H9 (cell line): ENCODE results near the gene CACNA1D. TPM values are rescaled to one million over a fixed set of nuclear protein-coding genes. Genes with fewer than 3 reads are reported as not detected.

Experiments
- DNase-seq: peaks from one replicate; pipeline ENCODE4 v3.0.0-alpha.2; 2017
- H2AFZ ChIP-seq: one replicate; pipeline ENCODE4 v1.6.1; 2013; ENCODE audit warnings: mild to moderate bottlenecking, low read length, control low read depth, moderate library complexity
- H2AK5ac ChIP-seq: 2 replicates; pipeline ENCODE4 v1.6.1; 2013; ENCODE audit warnings: low read length, control low read depth, mixed read lengths; ENCODE audit not compliant: insufficient read length
- H2BK120ac ChIP-seq: one replicate; pipeline ENCODE4 v1.6.1; 2013; ENCODE audit warnings: low read depth, mild to moderate bottlenecking, low read length, control low read depth, inconsistent platforms; ENCODE audit not compliant: poor library complexity, severe bottlenecking
- H2BK12ac ChIP-seq: 2 replicates; pipeline ENCODE4 v1.6.1; 2013; ENCODE audit warnings: low read length, control low read depth, mixed read lengths, low read depth; ENCODE audit not compliant: insufficient read length
- H2BK15ac ChIP-seq: 2 replicates; pipeline ENCODE4 v1.6.1; 2013; ENCODE audit warnings: low read depth, low read length, control low read depth
- H2BK20ac ChIP-seq: one replicate; pipeline ENCODE4 v1.6.1; 2013; ENCODE audit warnings: low read depth, mild to moderate bottlenecking, low read length, control low read depth, inconsistent platforms; ENCODE audit not compliant: poor library complexity, severe bottlenecking
- H2BK5ac ChIP-seq: 2 replicates; pipeline ENCODE4 v1.6.1; 2013; ENCODE audit warnings: low read length, control low read depth, mixed read lengths; ENCODE audit not compliant: insufficient read length
- H3K14ac ChIP-seq: 2 replicates; pipeline ENCODE4 v1.6.1; 2013; ENCODE audit warnings: low read length, control low read depth; ENCODE audit not compliant: insufficient read depth
- H3K18ac ChIP-seq: 2 replicates; pipeline ENCODE4 v1.6.1; 2013; ENCODE audit warnings: low read depth, mild to moderate bottlenecking, mixed read lengths, low read length, control low read depth; ENCODE audit not compliant: insufficient read length
- H3K23ac ChIP-seq: 2 replicates; pipeline ENCODE4 v1.6.1; 2013; ENCODE audit warnings: low read length, control low read depth, mixed read lengths, low read depth; ENCODE audit not compliant: insufficient read length
- H3K23me2 ChIP-seq: 2 replicates; pipeline ENCODE4 v1.6.1; 2013; ENCODE audit warnings: low read depth, mild to moderate bottlenecking, mixed read lengths, low read length, control low read depth; ENCODE audit not compliant: insufficient read length, poor library complexity, severe bottlenecking
- H3K27ac ChIP-seq: 2 replicates; pipeline ENCODE4 v1.5.1; 2013; ENCODE audit warnings: low read length, control low read depth, mixed read lengths, low read depth; ENCODE audit not compliant: insufficient read length
- H3K27me3 ChIP-seq: 2 replicates; pipeline ENCODE4 v1.6.1; 2013; ENCODE audit warnings: low read length, control low read depth, inconsistent platforms; ENCODE audit not compliant: insufficient read depth
- H3K4ac ChIP-seq: 2 replicates; pipeline ENCODE4 v1.6.1; 2013; ENCODE audit warnings: low read depth, mild to moderate bottlenecking, control low read depth, inconsistent platforms, low read length, moderate library complexity
- H3K4me1 ChIP-seq: 2 replicates; pipeline ENCODE4 v1.6.1; 2013; ENCODE audit warnings: low read length, control low read depth, inconsistent platforms; ENCODE audit not compliant: insufficient read depth
- H3K4me2 ChIP-seq: 2 replicates; pipeline ENCODE4 v1.6.1; 2013; ENCODE audit warnings: low read length, control low read depth, mixed read lengths; ENCODE audit not compliant: insufficient read length, insufficient read depth
- H3K56ac ChIP-seq: 2 replicates; pipeline ENCODE4 v1.6.1; 2013; ENCODE audit warnings: low read depth, mild to moderate bottlenecking, mixed read lengths, low read length, control low read depth; ENCODE audit not compliant: insufficient read length
- H3K79me1 ChIP-seq: 2 replicates; pipeline ENCODE4 v1.6.1; 2013; ENCODE audit warnings: low read depth, mild to moderate bottlenecking, moderate library complexity, low read length, control low read depth, inconsistent platforms; ENCODE audit not compliant: insufficient read depth, poor library complexity, severe bottlenecking
- H3K79me2 ChIP-seq: 2 replicates; pipeline ENCODE4 v1.6.1; 2013; ENCODE audit warnings: low read length, control low read depth, inconsistent platforms; ENCODE audit not compliant: insufficient read depth
- H3K9ac ChIP-seq: 2 replicates; pipeline ENCODE4 v1.6.1; 2013; ENCODE audit warnings: low read length, control low read depth, mixed read lengths; ENCODE audit not compliant: insufficient read length; ENCODE audit errors: extremely low read depth
- H3K9me3 ChIP-seq: one replicate; pipeline ENCODE4 v1.6.1; 2013; ENCODE audit warnings: low read depth, low read length, inconsistent platforms; ENCODE audit not compliant: control insufficient read depth
- H3T11ph ChIP-seq: one replicate; pipeline ENCODE4 v1.6.1; 2013; ENCODE audit warnings: mild to moderate bottlenecking, low read length, control low read depth, inconsistent platforms
- H4K20me1 ChIP-seq: one replicate; pipeline ENCODE4 v1.6.1; 2013; ENCODE audit not compliant: control insufficient read depth, insufficient read length, insufficient read depth
- H4K5ac ChIP-seq: 2 replicates; pipeline ENCODE4 v1.6.1; 2013; ENCODE audit warnings: low read depth, mild to moderate bottlenecking, mixed read lengths, low read length, control low read depth; ENCODE audit not compliant: insufficient read length
- H4K8ac ChIP-seq: replicated peaks from 2 replicates; pipeline ENCODE4 v1.6.1; 2013; ENCODE audit warnings: low read length, control low read depth, mixed read lengths, low read depth; ENCODE audit not compliant: insufficient read length
- H4K91ac ChIP-seq: 2 replicates; pipeline ENCODE4 v1.6.1; 2013; ENCODE audit warnings: low read depth, mild to moderate bottlenecking, moderate library complexity, mixed read lengths, low read length, control low read depth; ENCODE audit not compliant: insufficient read length
- H3K27ac Mint-ChIP-seq, 3 experiments: 2 replicates in 2 of 3; 3 replicates in 1 of 3; pipeline ENCODE4 v1.8.0; 2020 to 2021; ENCODE audit warnings: mixed read lengths in 3 of 3, mild to moderate bottlenecking in 1 of 3, moderate library complexity in 1 of 3
- H3K27me3 Mint-ChIP-seq: 2 replicates; pipeline ENCODE4 v1.8.0; 2021; ENCODE audit warnings: low read depth, mild to moderate bottlenecking, moderate library complexity, mixed read lengths
- H3K36me3 Mint-ChIP-seq, 3 experiments: 2 replicates in 2 of 3; 3 replicates in 1 of 3; pipeline ENCODE4 v1.8.0; 2020 to 2021; ENCODE audit warnings: low read depth in 3 of 3, mixed read lengths in 3 of 3; ENCODE audit not compliant: insufficient read depth in 1 of 3
- H3K4me1 Mint-ChIP-seq, 2 experiments: 2 replicates each; pipeline ENCODE4 v1.8.0; 2020; ENCODE audit warnings: mixed read lengths in 2 of 2
- H3K4me3 Mint-ChIP-seq, 2 experiments: 2 replicates in 1 of 2; 3 replicates in 1 of 2; pipeline ENCODE4 v1.8.0; 2020 to 2021; ENCODE audit warnings: mild to moderate bottlenecking in 2 of 2, mixed read lengths in 2 of 2, moderate library complexity in 1 of 2
- H3K9me3 Mint-ChIP-seq, 2 experiments: 2 replicates in 1 of 2; 3 replicates in 1 of 2; pipeline ENCODE4 v1.8.0; 2020; ENCODE audit warnings: mild to moderate bottlenecking in 2 of 2, mixed read lengths in 2 of 2, moderate library complexity in 1 of 2
- WGBS: extraction: QIAGEN DNeasy Blood & Tissue Kit; methylation state at CpG from one replicate; pipeline ENCODE4 v1.1.7; 2013; ENCODE audit warnings: missing lambda C conversion rate, low lambda C conversion rate, mixed read lengths; ENCODE audit not compliant: insufficient read length; ENCODE audit errors: extremely low coverage; 5-methylcytosine and 5-hydroxymethylcytosine counted together
- total RNA-seq: library from RNA; stranded (reverse); gene quantifications from 2 replicates; pipeline ENCODE4 v1.2.1, GENCODE V29; 2021
- TF ChIP-seq, protein P1 (sequence below): fragments of 200-600 bp; sonication (generic); conservative IDR thresholded peaks from 3 replicates; pipeline ENCODE4 v1.8.0; 2021; ENCODE audit warnings: antibody characterized with exemption, mild to moderate bottlenecking

CACNA1D gene
- total RNA-seq, 1 experiment from 2014 or later = 3.5 TPM

DNA sequence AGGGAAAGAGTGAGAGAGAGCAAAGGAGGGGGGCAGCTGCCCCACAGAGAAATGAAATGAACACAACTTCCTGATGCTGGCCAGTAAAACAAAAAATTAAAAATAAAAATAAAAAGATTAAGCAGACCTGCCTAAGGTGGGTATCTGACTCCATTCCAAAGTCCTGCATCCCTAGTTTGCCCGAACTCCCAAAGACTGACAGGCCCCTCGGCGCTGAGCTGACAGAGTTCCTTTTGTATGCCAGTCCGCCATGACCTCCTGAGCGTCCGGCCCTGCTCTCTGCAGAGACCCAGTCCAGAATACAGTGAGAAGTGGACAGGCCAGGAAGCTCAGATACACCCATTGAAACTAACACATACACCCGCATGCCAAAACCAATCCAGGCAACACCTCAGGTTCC is 296.9 kb downstream of the CACNA1D start:
- no peak overlapping the region for H3K4ac ChIP-seq
- TF ChIP-seq, protein P1, sequence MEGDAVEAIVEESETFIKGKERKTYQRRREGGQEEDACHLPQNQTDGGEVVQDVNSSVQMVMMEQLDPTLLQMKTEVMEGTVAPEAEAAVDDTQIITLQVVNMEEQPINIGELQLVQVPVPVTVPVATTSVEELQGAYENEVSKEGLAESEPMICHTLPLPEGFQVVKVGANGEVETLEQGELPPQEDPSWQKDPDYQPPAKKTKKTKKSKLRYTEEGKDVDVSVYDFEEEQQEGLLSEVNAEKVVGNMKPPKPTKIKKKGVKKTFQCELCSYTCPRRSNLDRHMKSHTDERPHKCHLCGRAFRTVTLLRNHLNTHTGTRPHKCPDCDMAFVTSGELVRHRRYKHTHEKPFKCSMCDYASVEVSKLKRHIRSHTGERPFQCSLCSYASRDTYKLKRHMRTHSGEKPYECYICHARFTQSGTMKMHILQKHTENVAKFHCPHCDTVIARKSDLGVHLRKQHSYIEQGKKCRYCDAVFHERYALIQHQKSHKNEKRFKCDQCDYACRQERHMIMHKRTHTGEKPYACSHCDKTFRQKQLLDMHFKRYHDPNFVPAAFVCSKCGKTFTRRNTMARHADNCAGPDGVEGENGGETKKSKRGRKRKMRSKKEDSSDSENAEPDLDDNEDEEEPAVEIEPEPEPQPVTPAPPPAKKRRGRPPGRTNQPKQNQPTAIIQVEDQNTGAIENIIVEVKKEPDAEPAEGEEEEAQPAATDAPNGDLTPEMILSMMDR = no peak
- no peak overlapping the region for H3K4me2 ChIP-seq
- no peaks in the 10 kb centered on the region for H4K20me1 ChIP-seq
- no peak overlapping the region for H3K23ac ChIP-seq
- no peak overlapping the region for H2BK5ac ChIP-seq
- H2BK20ac ChIP-seq = no peak overlapping the region
- Mint-ChIP-seq H3K9me3 (no peaks in the 10 kb centered on the region), H3K27ac (no peak overlapping the region; a peak in 1 of 7 replicates), H3K4me3 (no peak overlapping the region), H3K4me1 (peaks cover 20 to 26% of the 10 kb centered on the region in 2 experiments), H3K27me3 (no peaks in the 10 kb centered on the region), H3K36me3 (no peaks in the 10 kb centered on the region)
- H3K18ac ChIP-seq = no peak overlapping the region
- no peak overlapping the region for H3K27ac ChIP-seq
- H3K4me1 ChIP-seq = no peaks in the 10 kb centered on the region
- no peak overlapping the region for H2AK5ac ChIP-seq
- no peaks in the 10 kb centered on the region for H3K9me3 ChIP-seq
- no peak overlapping the region for H3K56ac ChIP-seq
- no peak overlapping the region for H2AFZ ChIP-seq
- WGBS = no CpG with 5 or more reads among the region's 7 CpGs
- no peak for DNase-seq
- H4K5ac ChIP-seq = no peak overlapping the region
- no peaks in the 10 kb centered on the region for H3K79me1 ChIP-seq
- no peak overlapping the region for H3K9ac ChIP-seq
- no peak overlapping the region; the same call in 1 of the 2 replicates for H3K14ac ChIP-seq
- H3K23me2 ChIP-seq = no peaks in the 10 kb centered on the region
- H4K91ac ChIP-seq = no peak overlapping the region
- H3T11ph ChIP-seq = no peak overlapping the region
- H4K8ac ChIP-seq = no peak overlapping the region
- no peak overlapping the region for H2BK120ac ChIP-seq
- H3K79me2 ChIP-seq = no peaks in the 10 kb centered on the region
- no peak overlapping the region for H2BK15ac ChIP-seq
- H3K27me3 ChIP-seq = no peaks in the 10 kb centered on the region
- H2BK12ac ChIP-seq = no peak overlapping the region
